ENCODE data around the gene AZU1. TPM values are rescaled to one million over a fixed set of nuclear protein-coding genes. Genes with fewer than 3 reads are reported as not detected.
A peak's percentile ranks its signal among the peaks of the same experiment; 100 is the strongest.

The AZU1 gene
- total RNA-seq, 2 donors from 2014 or later: 0.26 TPM; not detected in 1

GRCh38 chr19:869245-870177 is 41.9 kb downstream of the AZU1 start:
- DNase-seq: peak in 3 of 4 donors; percentile 40 to 62 (median 54)
- H3K36me3 ChIP-seq (replicated peaks in 1 of 2; ENCODE audit: insufficient read depth in 1 of 2, low read depth in 2 of 2): peaks cover 2 to 8% of the 10 kb centered on the region in 2 donors
- WGBS, 2 donors: 83 to 85% methylated on average over 24 to 29 of the region's 29 CpGs
- no peak overlapping the region for H3K4me3 ChIP-seq
- H3K9me3 ChIP-seq: no peaks in the 10 kb centered on the region
- H3K4me1 ChIP-seq: peaks cover 3% of the 10 kb centered on the region
- peak; percentile 25 for ATAC-seq
- TF ChIP-seq CTCF (IDR thresholded peaks at IDR 0.05): no peak
- no peak for TF ChIP-seq POLR2A (IDR thresholded peaks at IDR 0.05)
- H3K27ac ChIP-seq: peak overlapping the region in 1 of 4 donors; percentile 30
- intact Hi-C loops (cut with DNase I): no loop called here
- H3K27me3 ChIP-seq: no peaks in the 10 kb centered on the region

- TF ChIP-seq POLR2A (IDR thresholded peaks at IDR 0.05) (no peak), CTCF (IDR thresholded peaks at IDR 0.05) (no peak)
- H3K4me1 ChIP-seq: peaks cover 3% of the 10 kb centered on the region
- H3K4me3 ChIP-seq: no peak overlapping the region
- no peak for DNase-seq
- no peaks in the 10 kb centered on the region for H3K9me3 ChIP-seq
- intact Hi-C loops (cut with DNase I): no loop called here
- no peak for ATAC-seq
- no peaks in the 10 kb centered on the region for H3K27me3 ChIP-seq
- 92 to 97% methylated on average over 8 of the region's 8 CpGs for WGBS, 2 donors
- peak overlapping the region in 1 of 4 donors; percentile 30 for H3K27ac ChIP-seq
- H3K36me3 ChIP-seq (replicated peaks in 1 of 2; ENCODE audit: insufficient read depth in 1 of 2, low read depth in 2 of 2): peaks cover 2 to 8% of the 10 kb centered on the region in 2 donors
Measured at GRCh38 chr19:870314-870713, 42.7 kb downstream of the AZU1 start.

- H3K9me3 ChIP-seq: no peaks in the 10 kb centered on the region
- TF ChIP-seq POLR2A (IDR thresholded peaks at IDR 0.05) (no peak), CTCF (IDR thresholded peaks at IDR 0.05) (no peak)
- H3K4me3 ChIP-seq: no peak overlapping the region
- H3K36me3 ChIP-seq (replicated peaks in 1 of 2; ENCODE audit: insufficient read depth in 1 of 2, low read depth in 2 of 2): peaks cover 2 to 8% of the 10 kb centered on the region in 2 donors
- 73 to 84% methylated on average over 8 to 27 of the region's 28 CpGs for whole genome bisulfite sequencing, 2 donors
- peaks cover 3% of the 10 kb centered on the region for H3K4me1 ChIP-seq
- intact Hi-C loops (cut with DNase I): no loop called here
- H3K27me3 ChIP-seq: no peaks in the 10 kb centered on the region
- H3K27ac ChIP-seq: no peak overlapping the region
- peak in 1 of 4 donors; percentile 53 for DNase-seq
- ATAC-seq: no peak
Measured at GRCh38 chr19:870963-871401, 43.3 kb downstream of the AZU1 start.

GRCh38 chr19:871446-872265 is 44.0 kb downstream of the AZU1 start:
- intact Hi-C loops (cut with DNase I): no loop called here
- no peaks in the 10 kb centered on the region for H3K9me3 ChIP-seq
- peaks cover 3% of the 10 kb centered on the region for H3K4me1 ChIP-seq
- DNase-seq: no peak
- H3K27me3 ChIP-seq: no peaks in the 10 kb centered on the region
- no peak for ATAC-seq
- WGBS, 2 donors: 91 to 93% methylated on average over 15 to 18 of the region's 33 CpGs
- TF ChIP-seq CTCF (IDR thresholded peaks at IDR 0.05): no peak
- peaks cover 2 to 8% of the 10 kb centered on the region in 2 donors for H3K36me3 ChIP-seq (replicated peaks in 1 of 2; ENCODE audit: insufficient read depth in 1 of 2, low read depth in 2 of 2)
- H3K4me3 ChIP-seq: no peak overlapping the region
- H3K27ac ChIP-seq: no peak overlapping the region

Data from body of pancreas (tissue), 4 donors.